PFSK-1 (cell line): Measurements from ENCODE around the gene IL18R1.

Experiments
- POLR2AphosphoS5 ChIP-seq: IDR thresholded peaks from 2 replicates; pipeline ENCODE4 v1.6.1; 2012; ENCODE audit warnings: low read depth, mild to moderate bottlenecking, control low read depth, low read length, moderate library complexity
- TAF1 ChIP-seq: IDR thresholded peaks from 2 replicates; pipeline ENCODE4 v1.6.1; 2012; ENCODE audit warnings: low read length, control low read depth, borderline replicate concordance; ENCODE audit not compliant: insufficient read depth

- TF ChIP-seq TAF1: no peak
- TF ChIP-seq POLR2AphosphoS5: no peak
Observed at GRCh38 chr2:102366406-102367112, 11.0 kb downstream of the IL18R1 start.
